ENCODE data around the gene TSPAN2.

Gene TSPAN2

GRCh38 chr1:115059316-115059715, 30.0 kb downstream of the TSPAN2 start:
- in situ Hi-C loops (cut with HindIII; ENCODE audit: low sequenced_read_pairs) = no loop called here
- TF ChIP-seq CTCF (IDR thresholded peaks at IDR 0.05; ENCODE audit: low read depth, low read length) = no peak
- H3K4me3 ChIP-seq (ENCODE audit: low read depth, low read length) = no peak overlapping the region
- DNase-seq (ENCODE audit: low read depth, low spot score) = no peak

GRCh38 chr1:115057661-115058254, 31.5 kb downstream of the TSPAN2 start:
- no peak for DNase-seq (ENCODE audit: low read depth, low spot score)
- in situ Hi-C loops (cut with HindIII; ENCODE audit: low sequenced_read_pairs) = no loop called here
- H3K4me3 ChIP-seq (ENCODE audit: low read depth, low read length) = no peak overlapping the region
- TF ChIP-seq CTCF (IDR thresholded peaks at IDR 0.05; ENCODE audit: low read depth, low read length) = no peak

DNA sequence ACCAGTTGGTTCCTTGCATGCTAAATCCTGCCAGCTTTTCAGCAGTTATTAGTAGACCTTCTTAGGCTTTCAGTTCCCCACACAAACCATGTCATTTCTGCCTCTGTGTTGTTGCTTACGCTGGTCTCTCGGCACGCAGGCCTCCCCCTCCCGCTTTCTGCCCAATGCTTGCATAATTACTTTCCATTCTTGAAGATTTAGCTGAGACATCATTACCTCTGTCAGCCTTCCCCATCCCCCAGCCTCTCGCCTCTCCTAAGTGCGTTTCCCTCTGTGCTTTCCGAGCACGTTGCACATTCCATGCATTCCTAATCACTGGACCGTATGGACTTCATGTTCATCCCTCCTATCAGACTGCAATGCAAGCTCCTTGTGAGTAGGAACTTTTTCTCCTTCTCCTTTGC, 32.9 kb downstream of the TSPAN2 start:
- no peak for TF ChIP-seq CTCF (IDR thresholded peaks at IDR 0.05; ENCODE audit: low read depth, low read length)
- in situ Hi-C loops (cut with HindIII; ENCODE audit: low sequenced_read_pairs) = no loop called here
- H3K4me3 ChIP-seq (ENCODE audit: low read depth, low read length) = no peak overlapping the region
- DNase-seq (ENCODE audit: low read depth, low spot score) = peak; percentile 43

- in situ Hi-C loops (cut with HindIII; ENCODE audit: low sequenced_read_pairs) = no loop called here
- DNase-seq (ENCODE audit: low read depth, low spot score) = peak; percentile 50
- TF ChIP-seq CTCF (IDR thresholded peaks at IDR 0.05; ENCODE audit: low read depth, low read length) = peak; percentile 91
- H3K4me3 ChIP-seq (ENCODE audit: low read depth, low read length) = no peak overlapping the region
Observed at GRCh38 chr1:115052454-115053083, 36.7 kb downstream of the TSPAN2 start.

DNA sequence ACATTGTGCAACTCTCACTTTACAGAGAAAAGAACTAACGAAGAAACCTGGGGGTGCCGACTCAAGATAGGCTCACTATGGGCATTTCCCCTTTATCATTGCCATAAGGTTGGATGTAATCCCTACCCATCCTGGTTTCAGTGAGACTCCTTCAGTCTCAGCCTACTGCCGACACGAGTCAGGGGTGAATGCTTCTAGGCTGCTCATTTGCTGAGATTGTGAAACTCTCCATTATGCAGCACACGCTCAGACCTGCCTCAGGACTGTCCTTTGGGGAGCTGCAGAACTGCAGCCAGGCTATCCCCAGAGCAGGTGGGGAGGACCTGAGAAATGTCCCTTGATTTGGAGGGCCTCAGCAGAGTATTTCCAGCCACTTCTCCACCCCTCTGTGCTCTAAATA, 37.5 kb downstream of the TSPAN2 start:
- no peak overlapping the region for H3K4me3 ChIP-seq (ENCODE audit: low read depth, low read length)
- no peak for DNase-seq (ENCODE audit: low read depth, low spot score)
- peak; percentile 7 for TF ChIP-seq CTCF (IDR thresholded peaks at IDR 0.05; ENCODE audit: low read depth, low read length)
- in situ Hi-C loops (cut with HindIII; ENCODE audit: low sequenced_read_pairs) = no loop called here

DNA sequence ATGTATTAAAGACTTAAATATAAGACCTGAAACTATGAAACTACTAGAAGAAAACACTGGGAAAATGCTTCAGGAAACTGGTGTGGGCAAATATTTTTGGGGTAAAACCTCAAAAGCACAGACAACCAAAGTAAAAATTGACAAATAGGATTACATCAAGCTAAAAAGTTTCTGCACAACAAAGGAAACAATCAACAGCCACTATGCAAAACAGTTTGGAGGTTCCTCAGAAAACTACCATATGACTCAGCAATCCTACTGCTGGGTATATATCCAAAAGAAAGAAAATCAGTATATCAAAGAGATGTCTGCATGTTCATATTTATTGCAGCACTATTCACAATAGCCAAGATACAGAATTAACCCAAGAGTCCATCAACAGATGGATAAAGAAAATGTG, 42.6 kb downstream of the TSPAN2 start:
- DNase-seq (ENCODE audit: low read depth, low spot score) = no peak
- in situ Hi-C loops (cut with HindIII; ENCODE audit: low sequenced_read_pairs) = no loop called here
- TF ChIP-seq CTCF (IDR thresholded peaks at IDR 0.05; ENCODE audit: low read depth, low read length) = no peak
- no peak overlapping the region for H3K4me3 ChIP-seq (ENCODE audit: low read depth, low read length)
